ENCODE results near the gene NFKB1.

The NFKB1 gene

DNA sequence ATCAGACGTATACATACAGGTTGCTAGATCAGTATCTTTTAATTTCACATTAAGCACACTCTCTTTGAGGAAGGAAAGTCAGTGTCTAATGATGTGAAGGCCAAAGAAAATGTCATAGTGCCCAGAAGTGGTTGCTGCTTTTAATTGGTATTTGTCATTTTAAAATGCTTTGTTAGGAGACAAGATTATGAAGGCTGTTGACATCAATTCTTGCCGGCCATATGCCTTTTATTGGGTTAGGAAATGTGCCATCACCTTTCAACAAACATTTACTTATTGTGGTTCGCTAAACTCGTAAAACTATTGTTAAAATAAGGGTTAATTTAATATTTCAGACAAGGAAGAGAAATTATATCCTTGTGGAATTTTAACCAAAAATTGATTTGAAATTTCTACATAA is 32.2 kb downstream of the NFKB1 start:
- no peak for DNase-seq

GRCh38 chr4:102533904-102534303 is 32.7 kb downstream of the NFKB1 start:
- DNase-seq: no peak

GRCh38 chr4:102534845-102535244 is 33.7 kb downstream of the NFKB1 start:
- DNase-seq: no peak

GRCh38 chr4:102535398-102536082 is 34.4 kb downstream of the NFKB1 start:
- DNase-seq: no peak

GRCh38 chr4:102536768-102537167 is 35.6 kb downstream of the NFKB1 start:
- no peak for DNase-seq

GRCh38 chr4:102537269-102537668 is 36.1 kb downstream of the NFKB1 start:
- no peak for DNase-seq

DNA sequence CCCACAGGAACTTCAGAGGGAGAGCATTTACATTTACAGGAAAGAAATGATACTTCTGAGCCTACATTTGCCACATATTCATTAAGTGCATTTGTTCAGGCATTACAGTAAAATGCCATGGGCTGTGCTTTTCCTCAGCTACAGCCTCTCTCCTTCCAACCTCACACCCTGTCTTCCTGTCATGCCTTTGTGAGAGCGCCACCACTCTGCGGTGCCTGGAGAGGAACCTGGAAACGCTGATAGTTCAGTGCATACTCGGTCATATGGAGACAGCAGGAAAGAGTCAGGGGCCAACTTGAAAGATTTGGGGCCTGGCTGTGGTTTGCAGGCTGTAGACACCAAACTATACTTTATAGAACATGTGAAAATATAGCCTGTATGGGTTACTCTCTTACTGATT is 40.5 kb downstream of the NFKB1 start:
- peak; percentile 25 for DNase-seq

GRCh38 chr4:102543030-102543928 is 42.1 kb downstream of the NFKB1 start:
- no peak for DNase-seq

DNA sequence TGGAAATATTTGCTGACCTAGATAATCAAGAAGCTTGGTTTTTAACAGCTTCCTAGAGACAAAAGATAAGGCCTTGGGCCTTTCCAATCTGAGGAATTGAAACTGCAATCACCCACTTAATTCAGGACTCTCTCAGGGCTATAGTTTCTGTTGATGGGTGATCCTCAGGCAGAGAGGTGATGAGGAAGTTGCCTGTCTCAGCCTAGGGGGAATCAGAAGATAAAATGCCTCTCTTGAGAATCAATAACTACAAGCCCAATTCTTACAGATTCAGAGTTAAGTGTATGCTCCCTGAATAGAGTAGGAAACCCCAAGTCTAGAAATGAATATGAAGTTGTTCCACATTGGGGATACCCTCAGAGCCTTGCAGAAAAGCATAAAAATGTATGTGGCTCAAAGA is 45.5 kb downstream of the NFKB1 start:
- DNase-seq: no peak

DNA sequence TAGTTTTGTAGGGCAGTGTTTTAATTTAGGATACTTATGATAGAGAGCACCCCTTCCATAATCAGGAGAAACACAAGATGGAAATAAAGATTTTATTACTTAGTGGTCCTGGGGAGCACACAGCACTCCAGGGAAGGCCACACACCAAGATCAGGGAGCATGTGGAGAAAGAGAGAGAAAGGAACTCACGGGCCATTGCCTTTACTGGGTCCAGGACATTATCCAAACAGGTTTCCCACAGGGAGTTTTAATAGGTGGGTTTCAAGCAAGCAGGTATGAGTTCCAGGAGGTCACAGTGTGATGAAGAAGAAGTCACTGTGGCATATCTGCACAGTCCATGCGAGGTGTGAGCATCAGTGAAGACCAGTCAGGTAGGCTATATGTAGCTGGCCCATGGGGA is 46.8 kb downstream of the NFKB1 start:
- DNase-seq: no peak

- DNase-seq: no peak
These were observed 50.9 kb downstream of the NFKB1 start for GRCh38 chr4:102551958-102552565.

GRCh38 chr4:102552781-102553180 is 51.6 kb downstream of the NFKB1 start:
- DNase-seq: no peak

DNA sequence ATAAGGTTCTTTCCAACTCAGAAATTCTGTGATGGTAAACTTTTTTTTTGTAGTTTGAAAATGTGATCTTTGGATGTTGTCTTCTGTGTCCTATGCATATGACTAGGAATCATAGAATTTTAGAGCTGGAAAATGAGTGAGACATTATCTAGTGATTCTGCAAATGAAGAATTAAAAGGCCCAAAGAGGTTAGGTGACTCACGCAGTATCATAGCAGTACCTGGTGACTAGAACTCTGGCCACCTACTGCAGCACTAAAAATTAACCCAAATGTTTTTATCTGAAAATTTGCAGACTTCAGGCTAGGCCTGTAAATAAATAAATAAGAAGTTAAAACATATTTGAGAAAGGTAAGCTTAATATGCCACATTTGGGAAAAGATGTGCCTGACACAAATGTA is 52.8 kb downstream of the NFKB1 start:
- no peak for DNase-seq

GRCh38 chr4:102554482-102554881 is 53.3 kb downstream of the NFKB1 start:
- no peak for DNase-seq

GRCh38 chr4:102554992-102555391 is 53.8 kb downstream of the NFKB1 start:
- DNase-seq: no peak

DNA sequence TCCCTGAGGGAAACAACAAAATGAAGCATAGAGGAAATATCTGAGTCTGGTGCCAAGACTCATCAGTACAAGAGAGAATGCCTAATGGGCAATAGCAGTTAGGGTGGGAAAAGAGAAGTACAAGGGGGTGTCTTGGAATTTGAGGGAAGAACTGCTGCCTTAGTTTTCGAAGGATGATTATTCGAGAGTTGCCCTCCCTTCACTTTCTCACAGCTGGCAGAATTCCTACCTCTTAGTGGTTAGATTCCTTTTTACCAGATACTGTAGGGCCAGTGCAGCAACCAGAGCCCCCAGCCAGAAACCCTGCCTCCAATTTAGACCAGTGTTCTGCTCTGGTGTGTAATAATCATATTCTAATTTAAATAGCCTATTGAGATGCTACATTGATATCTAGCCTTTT is 56.5 kb downstream of the NFKB1 start:
- no peak for DNase-seq

- DNase-seq: no peak
These were observed 59.0 kb downstream of the NFKB1 start for GRCh38 chr4:102560115-102560514.

- peak; percentile 52 for DNase-seq
These were observed 59.6 kb downstream of the NFKB1 start for GRCh38 chr4:102560571-102561341.

DNA sequence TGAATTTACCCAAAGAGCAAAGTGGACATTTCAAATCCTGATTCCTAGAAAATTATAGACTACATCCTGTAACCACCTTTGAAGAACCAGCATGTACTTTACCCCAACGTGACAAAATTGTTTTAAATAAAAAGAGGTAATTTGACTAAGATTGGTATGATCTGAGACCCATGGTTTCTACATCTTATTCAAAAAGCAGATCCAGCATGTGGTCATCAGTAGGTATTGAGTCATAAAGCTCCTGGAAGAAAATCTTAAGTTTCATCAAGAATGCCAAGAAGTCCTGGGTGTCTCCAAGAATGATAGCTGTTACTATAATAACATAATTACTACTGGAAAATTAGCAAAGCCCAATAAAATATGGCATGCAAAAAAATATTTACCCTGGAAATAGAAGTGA is 61.8 kb downstream of the NFKB1 start:
- DNase-seq: no peak

GRCh38 chr4:102564399-102565059 is 63.4 kb downstream of the NFKB1 start:
- no peak for DNase-seq

- no peak for DNase-seq
These were observed 64.5 kb downstream of the NFKB1 start for GRCh38 chr4:102565696-102566095.

GRCh38 chr4:102566426-102566825 is 65.3 kb downstream of the NFKB1 start:
- DNase-seq: no peak

- no peak for DNase-seq
These were observed 66.3 kb downstream of the NFKB1 start for GRCh38 chr4:102567427-102567826.

All from hematopoietic multipotent progenitor cell treated with erythropoietin and hydrocortisone succinate and interleukin-3 and kit ligand, for 8 days (in vitro differentiated cells).